Activated CD8-positive, alpha-beta memory T cell treated with anti-CD3 and anti-CD28 coated beads for 1 hour (primary cell): Measurements from ENCODE around the gene ITGA6.

Source experiments
- DNase-seq, 2 donors: peaks; one replicate each; pipeline ENCODE4 v3.0.0-alpha.2; 2020; ENCODE audit warnings: low read depth in 1 of 2; ENCODE audit errors: extremely low read depth in 1 of 2

The ITGA6 gene

GRCh38 chr2:172462849-172463381 is 35.5 kb downstream of the ITGA6 start:
- DNase-seq = peak in 1 of 2 donors; percentile 6

- no peak for DNase-seq
Measured at GRCh38 chr2:172464400-172465129, 37.2 kb downstream of the ITGA6 start.

GRCh38 chr2:172465417-172466334 is 38.3 kb downstream of the ITGA6 start:
- peak; percentile 45 for DNase-seq

- DNase-seq = no peak
Measured at GRCh38 chr2:172467382-172467781, 40.0 kb downstream of the ITGA6 start.

GRCh38 chr2:172470958-172471922 is 43.9 kb downstream of the ITGA6 start:
- DNase-seq = no peak

- no peak for DNase-seq
Measured at GRCh38 chr2:172472446-172473033, 45.2 kb downstream of the ITGA6 start.

- DNase-seq = no peak
Measured at GRCh38 chr2:172473167-172473566, 45.8 kb downstream of the ITGA6 start.

GRCh38 chr2:172478353-172478752 is 51.0 kb downstream of the ITGA6 start:
- no peak for DNase-seq

GRCh38 chr2:172480301-172481218 is 53.2 kb downstream of the ITGA6 start:
- no peak for DNase-seq

GRCh38 chr2:172481507-172482262 is 54.3 kb downstream of the ITGA6 start:
- no peak for DNase-seq

GRCh38 chr2:172484253-172484652 is 56.9 kb downstream of the ITGA6 start:
- DNase-seq = no peak

GRCh38 chr2:172484706-172485105 is 57.3 kb downstream of the ITGA6 start:
- DNase-seq = no peak

- DNase-seq = no peak
Measured at GRCh38 chr2:172488556-172488955, 61.2 kb downstream of the ITGA6 start.

- DNase-seq = no peak
Measured at GRCh38 chr2:172489681-172490080, 62.3 kb downstream of the ITGA6 start.

GRCh38 chr2:172496160-172496608 is 68.8 kb downstream of the ITGA6 start:
- DNase-seq = no peak

GRCh38 chr2:172507199-172507598 is 79.8 kb downstream of the ITGA6 start:
- no peak for DNase-seq

- DNase-seq = no peak
Measured at GRCh38 chr2:172510088-172510487, 82.7 kb downstream of the ITGA6 start.

- DNase-seq = no peak
Measured at GRCh38 chr2:172510548-172510947, 83.2 kb downstream of the ITGA6 start.
